ENCODE measurements around the gene RAB2B. TPM values are rescaled to one million over a fixed set of nuclear protein-coding genes. Genes with fewer than 3 reads are reported as not detected.

RAB2B gene
- polyA plus RNA-seq, 3 donors, result 2.1 to 9.9 (median 5.1) TPM

DNA sequence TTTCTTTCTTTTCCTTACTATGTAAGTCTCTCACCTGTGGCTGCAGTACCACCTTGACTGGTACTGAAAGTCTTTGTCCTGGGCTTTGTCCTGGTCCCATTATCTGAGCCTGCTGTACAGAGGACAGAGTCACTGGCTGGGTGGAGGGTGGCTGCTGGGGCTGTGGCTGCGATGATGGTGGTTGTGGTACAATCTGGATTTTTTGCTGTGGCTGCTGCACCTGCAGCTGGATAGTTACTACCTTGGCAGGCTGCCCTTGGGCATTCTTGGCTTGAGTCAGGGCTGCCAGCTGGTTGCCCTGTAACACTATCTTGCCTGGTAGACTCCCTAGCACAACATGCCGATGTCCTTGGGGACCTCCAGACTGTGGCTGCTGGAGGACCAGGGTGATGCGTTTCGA is 47.8 kb downstream of the RAB2B start:
- Histone ChIP-seq H3K79me2 (ENCODE audit: insufficient read depth, low read length) (peaks cover 49% of the 10 kb centered on the region), H3K9ac (ENCODE audit: insufficient read depth, low read length, poor library complexity, severe bottlenecking) (no peak overlapping the region), H3K4me1 (ENCODE audit: control insufficient read depth in 1 of 2, insufficient read depth in 2 of 2, low read length in 2 of 2) (no peaks in the 10 kb centered on the region), H3K27ac (ENCODE audit: low read depth in 1 of 2, low read length in 2 of 2) (no peak overlapping the region), H3K9me3 (replicated peaks in 1 of 2; ENCODE audit: control insufficient read depth in 1 of 2, insufficient read depth in 1 of 2, low read length in 2 of 2) (no peaks in the 10 kb centered on the region), H3K36me3 (replicated peaks in 1 of 2; ENCODE audit: control insufficient read depth in 1 of 2, insufficient read depth in 2 of 2, low read length in 2 of 2) (peaks cover 73 to 80% of the 10 kb centered on the region in 2 donors), H3K4me3 (replicated peaks in 1 of 3; ENCODE audit: low read depth in 2 of 3, low read length in 3 of 3) (no peak overlapping the region), H3K4me2 (replicated peaks; ENCODE audit: extremely low read depth, low read length, poor library complexity, severe bottlenecking) (no peak overlapping the region), H4K20me1 (ENCODE audit: insufficient read depth, low read length) (peaks cover 60% of the 10 kb centered on the region), H2AFZ (ENCODE audit: insufficient read depth, low read depth, low read length, poor library complexity, severe bottlenecking) (no peak overlapping the region), H3K27me3 (ENCODE audit: control insufficient read depth in 2 of 2, insufficient read depth in 2 of 2, low read length in 2 of 2) (no peaks in the 10 kb centered on the region)
- Mint-ChIP-seq H3K4me3 (no peak overlapping the region), H3K4me1 (peaks cover 1% of the 10 kb centered on the region), H3K36me3 (peaks cover 73 to 79% of the 10 kb centered on the region in 2 donors), H3K27me3 (ENCODE audit: low read depth in 3 of 3) (no peaks in the 10 kb centered on the region), H3K9me3 (peaks cover 0 to 1% (median 0%) of the 10 kb centered on the region in 7 donors), H3K27ac (peak overlapping the region in 1 of 7 donors; percentile 50)
- 88% methylated on average over 1 of the region's 4 CpGs for WGBS (ENCODE audit: insufficient coverage)
- DNase-seq, result no peak
- intact Hi-C loops (cut with micrococcal nuclease), result no loop called here
- TF ChIP-seq, protein P1, sequence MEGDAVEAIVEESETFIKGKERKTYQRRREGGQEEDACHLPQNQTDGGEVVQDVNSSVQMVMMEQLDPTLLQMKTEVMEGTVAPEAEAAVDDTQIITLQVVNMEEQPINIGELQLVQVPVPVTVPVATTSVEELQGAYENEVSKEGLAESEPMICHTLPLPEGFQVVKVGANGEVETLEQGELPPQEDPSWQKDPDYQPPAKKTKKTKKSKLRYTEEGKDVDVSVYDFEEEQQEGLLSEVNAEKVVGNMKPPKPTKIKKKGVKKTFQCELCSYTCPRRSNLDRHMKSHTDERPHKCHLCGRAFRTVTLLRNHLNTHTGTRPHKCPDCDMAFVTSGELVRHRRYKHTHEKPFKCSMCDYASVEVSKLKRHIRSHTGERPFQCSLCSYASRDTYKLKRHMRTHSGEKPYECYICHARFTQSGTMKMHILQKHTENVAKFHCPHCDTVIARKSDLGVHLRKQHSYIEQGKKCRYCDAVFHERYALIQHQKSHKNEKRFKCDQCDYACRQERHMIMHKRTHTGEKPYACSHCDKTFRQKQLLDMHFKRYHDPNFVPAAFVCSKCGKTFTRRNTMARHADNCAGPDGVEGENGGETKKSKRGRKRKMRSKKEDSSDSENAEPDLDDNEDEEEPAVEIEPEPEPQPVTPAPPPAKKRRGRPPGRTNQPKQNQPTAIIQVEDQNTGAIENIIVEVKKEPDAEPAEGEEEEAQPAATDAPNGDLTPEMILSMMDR (IDR thresholded peaks at IDR 0.05), result no peak

DNA sequence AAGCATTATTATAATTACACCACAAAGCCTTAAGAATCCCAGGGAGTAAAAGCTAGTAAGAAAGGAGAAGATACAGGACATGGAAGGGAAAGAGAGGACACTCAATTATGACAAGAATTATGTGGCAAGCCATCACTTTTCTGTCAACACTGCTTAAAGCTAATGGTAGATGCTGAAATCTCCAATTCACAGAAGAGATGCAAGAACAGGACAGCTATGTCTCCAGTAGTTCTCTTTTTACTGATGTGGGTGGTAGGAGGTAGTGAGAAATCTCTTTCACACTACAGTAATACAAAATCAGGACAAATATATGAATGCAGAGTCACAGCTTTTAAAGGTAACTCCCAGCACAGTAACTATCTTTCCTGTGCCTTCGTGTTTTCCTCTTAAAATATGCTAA is 50.1 kb downstream of the RAB2B start:
- Histone ChIP-seq H3K27me3 (ENCODE audit: control insufficient read depth in 2 of 2, insufficient read depth in 2 of 2, low read length in 2 of 2) (no peaks in the 10 kb centered on the region), H3K36me3 (replicated peaks in 1 of 2; ENCODE audit: control insufficient read depth in 1 of 2, insufficient read depth in 2 of 2, low read length in 2 of 2) (peaks cover 89 to 99% of the 10 kb centered on the region in 2 donors), H3K9me3 (replicated peaks in 1 of 2; ENCODE audit: control insufficient read depth in 1 of 2, insufficient read depth in 1 of 2, low read length in 2 of 2) (no peaks in the 10 kb centered on the region), H3K4me1 (ENCODE audit: control insufficient read depth in 1 of 2, insufficient read depth in 2 of 2, low read length in 2 of 2) (no peaks in the 10 kb centered on the region), H4K20me1 (ENCODE audit: insufficient read depth, low read length) (peaks cover 47% of the 10 kb centered on the region), H3K9ac (ENCODE audit: insufficient read depth, low read length, poor library complexity, severe bottlenecking) (no peak overlapping the region), H2AFZ (ENCODE audit: insufficient read depth, low read depth, low read length, poor library complexity, severe bottlenecking) (no peak overlapping the region), H3K79me2 (ENCODE audit: insufficient read depth, low read length) (peaks cover 27% of the 10 kb centered on the region), H3K4me2 (replicated peaks; ENCODE audit: extremely low read depth, low read length, poor library complexity, severe bottlenecking) (no peak overlapping the region), H3K4me3 (replicated peaks in 1 of 3; ENCODE audit: low read depth in 2 of 3, low read length in 3 of 3) (no peak overlapping the region), H3K27ac (ENCODE audit: low read depth in 1 of 2, low read length in 2 of 2) (no peak overlapping the region)
- Mint-ChIP-seq H3K4me1 (peaks cover 1% of the 10 kb centered on the region), H3K27ac (peak overlapping the region in 1 of 7 donors; percentile 37), H3K4me3 (no peak overlapping the region), H3K9me3 (peaks cover 0 to 1% (median 0%) of the 10 kb centered on the region in 7 donors), H3K36me3 (peaks cover 85 to 99% of the 10 kb centered on the region in 2 donors), H3K27me3 (ENCODE audit: low read depth in 3 of 3) (no peaks in the 10 kb centered on the region)
- TF ChIP-seq, protein P1 (IDR thresholded peaks at IDR 0.05), result no peak
- intact Hi-C loops (cut with micrococcal nuclease), result no loop called here
- DNase-seq, result no peak
- WGBS (ENCODE audit: insufficient coverage), result no CpG with 5 or more reads among the region's 1 CpG

All from CD14-positive monocyte (primary cell).